B cell (primary cell): ENCODE data around the gene PRPF38A. TPM values are rescaled to one million over a fixed set of nuclear protein-coding genes. Genes with fewer than 3 reads are reported as not detected.

ENCODE experiments used
- ATAC-seq: fragments of 200-7000 bp; cut with Tn5 transposase; one replicate; pipeline ENCODE4 v1.10.0; 2021; ENCODE audit warnings: low read depth, mild to moderate bottlenecking, moderate number of reproducible peaks, moderate library complexity
- CTCF ChIA-PET: fragments of 350-600 bp; sonication (Branson Sonifier 250); formaldehyde crosslinking; loops from one replicate; lab custom pipeline; 2021; ENCODE audit warnings: antibody characterized with exemption, inconsistent platforms; lab: Charles Lee
- POLR2A ChIA-PET: fragments of 350-600 bp; sonication (Branson Sonifier 250); formaldehyde crosslinking; loops from one replicate; lab custom pipeline; 2021; ENCODE audit warnings: antibody characterized with exemption; lab: Charles Lee
- DNase-seq: peaks from one replicate; pipeline ENCODE4 v3.0.0; 2013
- H2AFZ ChIP-seq: 2 replicates; pipeline ENCODE4 v1.6.1; 2012; ENCODE audit warnings: mild to moderate bottlenecking, low read depth, low read length; ENCODE audit not compliant: insufficient read depth, poor library complexity, severe bottlenecking
- H3K27ac ChIP-seq, 2 donors: 1 replicate in 1 of 2; 2 replicates in 1 of 2; pipeline ENCODE4 v1.5.1; 2012 to 2013; ENCODE audit warnings: low read length in 2 of 2, mild to moderate bottlenecking in 2 of 2, moderate library complexity in 1 of 2
- H3K27me3 ChIP-seq, 4 experiments: fragments of 200-600 bp in 1 of 4; sonication (generic) in 1 of 4; replicated peaks in 1 of 4; 1 replicate in 2 of 4; 2 replicates in 2 of 4; pipeline versions ENCODE4 v1.6.1 to v1.7.0; 2013 to 2016; ENCODE audit warnings: low read length in 3 of 4, mild to moderate bottlenecking in 2 of 4, mixed read lengths in 1 of 4, moderate library complexity in 1 of 4; ENCODE audit not compliant: insufficient read depth in 4 of 4, control insufficient read depth in 3 of 4; ENCODE audit errors: control extremely low read depth in 1 of 4
- H3K36me3 ChIP-seq, 2 experiments: replicated peaks in 1 of 2; 1 replicate in 1 of 2; 2 replicates in 1 of 2; pipeline versions ENCODE4 v1.6.1 to v1.7.1; 2013; ENCODE audit warnings: low read length in 1 of 2; ENCODE audit not compliant: insufficient read depth in 2 of 2, control insufficient read depth in 1 of 2; ENCODE audit errors: control extremely low read depth in 1 of 2, extremely low read depth in 1 of 2
- H3K4me1 ChIP-seq, 2 donors: fragments of 200-600 bp in 1 of 2; sonication (generic) in 1 of 2; 1 replicate in 1 of 2; 2 replicates in 1 of 2; pipeline versions ENCODE4 v1.5.1 to v1.6.1; 2013 to 2017; ENCODE audit warnings: low read length in 2 of 2; ENCODE audit not compliant: control insufficient read depth in 2 of 2, insufficient read depth in 2 of 2
- H3K4me2 ChIP-seq: replicated peaks from 2 replicates; pipeline ENCODE3; 2012; ENCODE audit warnings: mild to moderate bottlenecking, low read depth, low read length; ENCODE audit not compliant: poor library complexity, severe bottlenecking
- H3K4me3 ChIP-seq, 5 experiments: fragments of 200-600 bp in 1 of 5; sonication (generic) in 1 of 5; 1 replicate in 3 of 5; 2 replicates in 2 of 5; pipeline versions ENCODE4 v1.5.1 to v1.7.0; 2011 to 2016; ENCODE audit warnings: low read length in 4 of 5, mild to moderate bottlenecking in 4 of 5, low read depth in 2 of 5, control low read depth in 1 of 5, moderate library complexity in 1 of 5; ENCODE audit not compliant: insufficient read depth in 1 of 5; ENCODE audit errors: control extremely low read depth in 1 of 5, extremely low read depth in 1 of 5
- H3K79me2 ChIP-seq: fragments of 200-600 bp; sonication (generic); one replicate; pipeline ENCODE4 v1.6.0; 2016; ENCODE audit warnings: low read length; ENCODE audit not compliant: control insufficient read depth, insufficient read depth
- H3K9ac ChIP-seq: fragments of 200-600 bp; sonication (generic); 2 replicates; pipeline ENCODE4 v1.6.1; 2017; ENCODE audit warnings: mild to moderate bottlenecking, low read length, moderate library complexity
- H3K9me3 ChIP-seq, 3 donors: one replicate each; pipeline versions ENCODE4 v1.6.1 to v1.7.1; 2013; ENCODE audit warnings: low read length in 2 of 3; ENCODE audit not compliant: control insufficient read depth in 2 of 3, insufficient read depth in 1 of 3; ENCODE audit errors: control extremely low read depth in 1 of 3
- H4K20me1 ChIP-seq: 2 replicates; pipeline ENCODE4 v1.6.0; 2012; ENCODE audit warnings: mild to moderate bottlenecking, low read length; ENCODE audit not compliant: insufficient read depth, control insufficient read depth, poor library complexity, severe bottlenecking
- H3K27ac Mint-ChIP-seq: one replicate; pipeline ENCODE4 v1.8.0; 2021; ENCODE audit warnings: mixed read lengths
- H3K27me3 Mint-ChIP-seq: one replicate; pipeline ENCODE4 v1.8.0; 2021; ENCODE audit warnings: mixed read lengths
- H3K4me1 Mint-ChIP-seq: one replicate; pipeline ENCODE4 v1.8.0; 2021; ENCODE audit warnings: mixed read lengths
- H3K4me3 Mint-ChIP-seq: one replicate; pipeline ENCODE4 v1.8.0; 2021; ENCODE audit warnings: mixed read lengths
- H3K9me3 Mint-ChIP-seq: one replicate; pipeline ENCODE4 v1.8.0; 2022; ENCODE audit warnings: mixed read lengths; ENCODE audit not compliant: insufficient read depth
- CTCF ChIP-seq: fragments of 200-600 bp; IDR thresholded peaks from one replicate; pipeline ENCODE4 v1.8.0; 2022; ENCODE audit warnings: antibody characterized with exemption, mild to moderate bottlenecking
- EZH2 ChIP-seq: IDR thresholded peaks from 2 replicates; pipeline ENCODE4 v1.6.1; 2012; ENCODE audit warnings: borderline replicate concordance, low read depth, mild to moderate bottlenecking, moderate library complexity, low read length; ENCODE audit not compliant: insufficient read depth, poor library complexity, severe bottlenecking
- whole genome bisulfite sequencing: methylation state at CpG from one replicate; pipeline ENCODE4 v1.1.5; 2013; ENCODE audit warnings: missing lambda C conversion rate; ENCODE audit not compliant: insufficient coverage; 5-methylcytosine and 5-hydroxymethylcytosine counted together
- intact Hi-C: fragments of 100-400 bp; cut with micrococcal nuclease; formaldehyde crosslinking; loops from one replicate; pipeline ENCODE4 v1.10.0; 2022
- polyA plus RNA-seq: library from polyadenylated mRNA; depleted of rRNA; stranded (reverse); fragments of >200 nt; gene quantifications from 2 replicates; pipeline ENCODE4 v1.2.3, GENCODE V29; 2012
- total RNA-seq, 2 donors: library from RNA; stranded (reverse); fragments of 120-200 nt in 1 of 2; gene quantifications; 1 replicate in 1 of 2; 2 replicates in 1 of 2; pipeline versions ENCODE4 v1.2.3 to v1.2.4, GENCODE V29; 2013 to 2022

PRPF38A gene
- total and polyA plus RNA-seq, 2 donors (not counting 1 experiment from before 2014, with no cell fraction given), result 21.8 to 69.8 TPM

DNA sequence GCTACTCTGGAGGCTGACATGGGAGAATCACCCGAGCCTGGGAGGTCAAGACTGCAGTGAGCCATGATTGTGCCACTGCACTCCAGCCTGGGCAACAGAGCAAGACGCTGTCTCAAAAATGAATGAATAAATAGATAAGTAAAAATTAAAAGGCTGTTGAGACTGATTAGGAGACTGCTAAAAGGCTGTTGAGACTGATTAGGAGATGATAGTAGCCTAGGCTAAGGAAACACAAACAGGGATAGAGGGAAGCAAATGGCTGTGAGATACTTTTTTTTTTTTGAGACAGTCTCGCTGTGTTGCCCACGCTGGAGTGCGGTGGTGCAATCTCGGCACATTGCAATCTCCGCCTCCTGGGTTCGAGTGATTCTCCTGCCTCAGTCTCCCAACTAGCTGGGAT, 28.4 kb downstream of the PRPF38A start:
- ATAC-seq, result no peak
- intact Hi-C loops, result no loop called here
- H3K36me3 ChIP-seq, result peaks cover 20 to 56% of the 10 kb centered on the region in 2 experiments

DNA sequence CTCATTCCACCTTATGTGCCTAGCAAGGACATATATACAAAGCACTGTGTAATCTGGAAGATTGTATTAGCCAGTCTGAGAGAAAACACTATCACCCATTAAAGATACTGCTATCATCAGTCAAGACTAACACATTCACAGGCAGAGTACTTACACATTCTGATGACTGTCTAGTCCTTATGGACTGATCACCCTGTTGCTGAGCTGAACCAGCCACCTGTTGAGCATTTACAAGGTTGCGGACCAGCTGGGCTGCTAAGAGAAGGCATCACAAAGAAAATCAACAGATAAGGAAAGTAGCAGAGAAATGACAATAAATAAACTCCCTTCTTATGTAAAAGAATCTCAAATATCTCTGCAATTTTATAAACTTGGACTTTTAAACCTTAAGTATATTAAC, 30.8 kb downstream of the PRPF38A start:
- ChIA-PET CTCF (interaction anchor here (0.6 to 1.1 kb wide), 2 partner anchors 251 to 983 kb away, joined by 3 read pairs; no protein-coding TSS in a partner anchor), POLR2A (no interaction called here)
- no peaks in the 10 kb centered on the region for H3K27me3 ChIP-seq
- Mint-ChIP-seq H3K9me3 (no peaks in the 10 kb centered on the region), H3K27ac (no peak overlapping the region), H3K27me3 (no peaks in the 10 kb centered on the region), H3K4me3 (no peak overlapping the region), H3K4me1 (no peaks in the 10 kb centered on the region)
- H3K79me2 ChIP-seq, result no peaks in the 10 kb centered on the region
- H3K4me1 ChIP-seq, result no peaks in the 10 kb centered on the region
- DNase-seq (no peak), ATAC-seq (no peak)
- intact Hi-C loops, result no loop called here
- H3K36me3 ChIP-seq, result peaks cover 22 to 64% of the 10 kb centered on the region in 2 experiments
- no peak overlapping the region for H3K27ac ChIP-seq
- no peak overlapping the region for H3K4me3 ChIP-seq
- no peaks in the 10 kb centered on the region for H3K9me3 ChIP-seq
- H3K4me2 ChIP-seq, result no peak overlapping the region
- TF ChIP-seq EZH2 (no peak), CTCF (no peak)
- no CpG with 5 or more reads among the region's 1 CpG for WGBS
- no peaks in the 10 kb centered on the region for H4K20me1 ChIP-seq
- no peak overlapping the region for H3K9ac ChIP-seq
- H2AFZ ChIP-seq, result no peak overlapping the region

More for the DNA sequence above, 28.4 kb downstream of the PRPF38A start:
- Histone ChIP-seq H3K9ac (no peak overlapping the region), H2AFZ (no peak overlapping the region), H3K4me2 (no peak overlapping the region), H3K79me2 (no peaks in the 10 kb centered on the region), H3K4me3 (no peak overlapping the region), H4K20me1 (no peaks in the 10 kb centered on the region), H3K27me3 (no peaks in the 10 kb centered on the region), H3K27ac (no peak overlapping the region), H3K4me1 (no peaks in the 10 kb centered on the region), H3K9me3 (no peaks in the 10 kb centered on the region)
- POLR2A ChIA-PET, result no interaction called here
- no peaks in the 10 kb centered on the region for H3K27me3 Mint-ChIP-seq
- H3K27ac Mint-ChIP-seq, result no peak overlapping the region
- no peaks in the 10 kb centered on the region for H3K4me1 Mint-ChIP-seq
- no peak overlapping the region for H3K4me3 Mint-ChIP-seq
- WGBS, result 97% methylated on average over 3 of the region's 8 CpGs
- H3K9me3 Mint-ChIP-seq, result no peaks in the 10 kb centered on the region
- no peak for TF ChIP-seq CTCF
- no peak for TF ChIP-seq EZH2
- no peak for DNase-seq
- CTCF ChIA-PET, result no interaction called here
